Left ventricle myocardium superior (tissue), 1 donor: Measurements from ENCODE around the gene SLC5A10. TPM values are rescaled to one million over a fixed set of nuclear protein-coding genes. Genes with fewer than 3 reads are reported as not detected.
A peak's percentile ranks its signal among the peaks of the same experiment; 100 is the strongest.
"Not testable (repeated sequence)": the region's sequence is repeated elsewhere in the genome, so short reads cannot be mapped to it uniquely, and the experiment has no call there.

Experiments used
- ATAC-seq: fragments of 200-7000 bp; cut with Tn5 transposase; one replicate; pipeline ENCODE4 v1.9.1; 2020; ENCODE audit warnings: mild to moderate bottlenecking, moderate library complexity
- DNase-seq: peaks from one replicate; pipeline ENCODE4 v3.0.0-alpha.2; 2020
- intact Hi-C: fragments of 100-400 bp; cut with micrococcal nuclease; formaldehyde crosslinking; loops from one replicate; pipeline ENCODE4 v1.11.0; 2022
- total RNA-seq: library from RNA; stranded (reverse); fragmentation: NEBNext Ultra II Directional; extraction: Animal tissue kit (Norgen Biotek cat#: 25700); gene quantifications from one replicate; pipeline ENCODE4 v1.2.1, GENCODE V29; 2021
- donor health status: DM: no; HTN: yes; CAD: no; lungs with severe emphysema.

The SLC5A10 gene
- total RNA-seq, 1 donor from 2014 or later: not detected

DNA sequence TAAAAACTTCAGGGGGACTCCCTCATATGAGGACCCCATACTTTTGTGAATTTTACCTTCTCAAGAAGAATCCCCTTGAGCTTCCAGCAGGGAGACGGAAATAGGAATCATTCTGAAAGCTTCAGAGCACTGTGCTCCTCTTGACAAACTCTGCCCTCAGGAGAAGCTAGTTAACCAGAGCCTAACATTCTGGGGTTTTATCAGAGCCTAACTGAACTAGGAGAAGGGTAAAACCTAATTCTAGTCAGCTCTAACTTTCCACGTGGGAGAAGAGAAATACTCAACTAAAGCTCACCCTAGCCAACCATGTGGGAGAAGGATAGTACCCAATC, 13.3 kb upstream of the SLC5A10 start:
- no peak for DNase-seq
- intact Hi-C loops: no loop called here
- ATAC-seq: no peak

DNA sequence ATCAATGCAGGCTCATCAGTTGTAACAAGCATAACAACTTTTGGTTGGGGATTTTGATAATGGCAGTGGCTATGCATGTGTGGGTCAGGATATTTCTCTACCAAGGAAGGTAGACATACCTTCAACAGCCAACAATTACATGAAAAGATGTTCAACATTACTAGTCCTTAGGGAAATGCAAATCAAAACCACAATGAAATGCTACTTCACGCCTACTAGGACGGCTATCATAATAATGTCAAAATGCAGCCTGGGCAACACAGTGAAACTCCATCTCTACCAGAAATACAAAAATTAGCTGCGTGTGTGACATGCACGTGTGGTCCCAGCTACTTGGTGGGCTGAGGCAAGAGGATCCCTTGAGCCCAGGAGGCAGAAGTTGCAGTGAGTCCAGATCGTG, 7.3 kb upstream of the SLC5A10 start:
- intact Hi-C loops: no loop called here

DNA sequence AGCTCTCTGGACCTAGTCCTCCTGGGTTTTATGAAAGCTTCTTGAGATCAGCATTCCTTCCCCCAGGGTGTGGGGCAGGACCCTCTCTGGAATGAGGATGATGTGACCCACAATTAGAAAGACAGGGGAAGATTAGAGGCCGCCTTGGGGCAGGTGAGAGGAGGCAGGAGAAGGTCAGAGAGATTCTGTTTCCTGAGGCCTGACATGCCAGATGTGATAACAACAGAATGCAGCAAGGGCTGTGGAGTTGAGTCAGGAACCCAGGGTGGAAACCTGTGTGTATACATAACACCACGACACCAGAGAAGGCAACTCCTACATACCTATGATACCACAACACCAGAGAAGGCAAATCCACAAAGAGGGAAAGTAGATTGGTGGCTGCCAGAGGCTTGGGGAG, 5.4 kb upstream of the SLC5A10 start:
- intact Hi-C loops: no loop called here
- DNase-seq: no peak
- no peak for ATAC-seq

More for the DNA sequence above, 7.3 kb upstream of the SLC5A10 start:
- DNase-seq (no peak), ATAC-seq (no peak)

DNA sequence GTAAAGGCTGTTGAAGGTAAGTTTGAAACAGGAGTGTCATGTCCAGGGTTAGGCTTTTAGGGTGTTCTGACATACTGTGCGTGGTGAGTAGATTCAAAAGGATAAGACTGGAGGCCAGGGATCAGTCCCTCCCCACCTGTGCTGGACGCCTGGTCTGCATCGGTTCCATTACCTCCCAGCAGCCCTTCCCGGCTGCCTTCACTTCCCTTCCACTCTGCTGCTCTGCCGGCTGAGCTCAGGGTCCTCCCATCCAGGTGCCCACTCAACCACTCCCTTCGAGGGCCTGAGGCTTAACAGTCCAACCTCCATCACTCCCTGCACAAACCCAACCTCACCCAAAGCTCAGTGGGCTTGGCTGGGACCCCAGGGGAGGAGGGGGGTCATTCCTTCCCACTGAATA, 4.1 kb upstream of the SLC5A10 start:
- no peak for ATAC-seq
- DNase-seq: no peak
- intact Hi-C loops: no loop called here

DNA sequence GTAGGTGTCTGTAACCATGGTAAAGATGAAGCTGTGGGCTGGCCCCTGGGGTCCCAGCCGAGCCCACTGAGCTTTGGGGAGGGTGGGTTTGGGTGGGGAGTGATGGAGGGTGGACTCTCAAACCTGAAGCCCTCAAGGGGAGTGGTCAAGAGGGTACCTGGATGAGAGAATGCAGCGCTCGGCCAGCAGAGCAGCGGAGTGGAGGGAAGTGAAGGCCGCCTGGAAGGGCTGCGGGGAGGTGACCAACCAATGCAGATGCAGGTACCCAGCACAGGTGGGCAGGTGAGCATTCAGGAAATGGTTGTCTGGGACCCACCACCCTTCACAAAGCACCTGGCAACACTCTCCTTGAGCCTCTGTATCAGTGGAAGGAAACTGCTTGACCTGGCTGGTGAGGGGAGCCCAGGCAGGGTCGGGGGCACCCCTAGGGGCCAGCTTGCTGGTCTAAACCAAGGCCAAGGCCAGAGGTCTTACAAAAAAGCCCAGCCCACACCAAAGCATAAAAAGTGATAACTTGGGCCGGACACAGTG, 3.4 kb upstream of the SLC5A10 start:
- intact Hi-C loops: no loop called here
- ATAC-seq (no peak), DNase-seq (no peak)

DNA sequence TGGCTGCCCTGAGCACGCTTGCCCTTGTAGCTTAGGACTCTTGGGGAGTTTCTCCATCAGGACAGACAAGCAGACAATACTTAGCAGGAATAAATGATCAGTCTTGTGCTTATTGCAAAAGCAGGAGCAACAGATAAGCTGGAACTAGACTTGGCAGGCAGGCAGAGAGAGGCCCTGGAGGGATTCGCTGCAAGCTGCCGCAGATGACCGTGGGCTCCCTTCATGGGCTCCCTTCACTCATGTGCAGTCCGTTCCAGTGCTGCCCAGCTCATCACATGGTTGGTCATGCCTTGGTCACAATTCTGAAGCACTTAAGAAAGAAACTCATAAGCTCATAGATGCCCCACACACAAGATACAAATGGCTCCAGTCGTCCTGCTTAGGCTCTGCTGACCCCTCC, 2.4 kb upstream of the SLC5A10 start:
- DNase-seq (peak; percentile 38), ATAC-seq (peak; percentile 72)
- intact Hi-C loops: no loop called here

DNA sequence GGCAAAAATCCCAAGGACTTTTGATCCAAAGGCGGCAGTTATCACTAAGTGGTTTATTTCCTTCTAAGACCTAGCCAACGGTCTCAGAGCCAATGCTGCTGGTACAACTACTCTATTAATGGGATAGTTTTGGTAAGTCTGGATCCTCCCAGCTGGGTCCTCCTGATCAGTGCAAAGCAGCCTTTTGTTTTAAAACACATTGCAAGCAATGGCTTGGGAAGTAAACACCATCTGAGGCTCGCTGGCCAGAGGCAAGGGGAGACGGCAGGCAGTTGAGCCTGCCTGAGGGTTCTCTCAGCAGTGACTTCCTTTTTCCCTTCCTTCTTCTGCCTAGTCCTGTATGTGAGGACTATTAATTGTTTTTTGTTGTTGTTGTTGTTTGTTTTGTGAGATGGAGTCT, 1.6 kb upstream of the SLC5A10 start:
- DNase-seq (no peak), ATAC-seq (no peak)
- intact Hi-C loops: no loop called here

DNA sequence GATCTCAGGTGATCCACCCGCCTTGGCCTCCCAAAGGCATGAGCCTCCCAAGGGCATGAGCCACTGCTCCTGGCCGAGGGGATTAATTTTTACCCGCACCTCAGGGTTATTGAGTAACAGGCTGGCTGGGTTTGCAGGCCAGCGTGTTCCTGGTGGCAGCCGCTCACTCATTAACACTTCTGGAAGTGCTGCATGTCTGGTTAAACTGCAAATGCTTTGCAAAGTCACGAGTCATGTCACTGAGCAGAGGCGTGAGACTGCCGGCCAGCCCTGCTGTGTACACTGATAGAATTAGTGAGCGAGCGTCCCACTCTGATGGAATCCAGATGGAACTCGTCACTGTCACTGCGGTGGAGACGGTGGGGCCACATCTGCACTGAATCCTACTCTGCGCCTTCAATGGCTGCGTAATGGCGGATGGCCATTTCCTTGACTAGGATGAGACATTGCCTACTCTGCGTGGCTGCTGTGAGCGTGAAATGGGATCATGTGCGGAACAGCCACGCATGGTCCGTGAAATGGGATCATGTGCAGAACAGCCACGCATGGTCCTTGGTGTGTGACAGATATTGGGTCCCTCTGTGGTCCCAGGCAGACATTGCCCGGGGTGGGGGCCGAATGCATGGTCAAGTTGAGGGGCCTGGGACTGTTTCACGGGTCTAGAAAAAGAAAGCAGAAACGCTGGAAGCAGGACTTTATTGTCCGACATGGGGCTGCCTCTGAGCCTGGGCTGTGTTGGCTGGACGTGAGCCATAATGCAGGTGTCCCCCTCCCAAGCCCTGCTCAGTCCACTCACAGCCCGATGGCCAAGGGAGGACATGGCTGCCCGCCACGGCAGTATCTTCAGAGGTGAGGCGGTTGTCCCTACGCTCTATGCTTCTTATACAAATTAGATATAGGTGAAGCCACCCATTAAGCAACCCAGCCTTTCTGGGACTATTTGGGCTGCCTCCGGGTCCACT, 740 bp upstream of the SLC5A10 start:
- ATAC-seq (peak; percentile 84), DNase-seq (peak; percentile 67)
- intact Hi-C loops: no loop called here

DNA sequence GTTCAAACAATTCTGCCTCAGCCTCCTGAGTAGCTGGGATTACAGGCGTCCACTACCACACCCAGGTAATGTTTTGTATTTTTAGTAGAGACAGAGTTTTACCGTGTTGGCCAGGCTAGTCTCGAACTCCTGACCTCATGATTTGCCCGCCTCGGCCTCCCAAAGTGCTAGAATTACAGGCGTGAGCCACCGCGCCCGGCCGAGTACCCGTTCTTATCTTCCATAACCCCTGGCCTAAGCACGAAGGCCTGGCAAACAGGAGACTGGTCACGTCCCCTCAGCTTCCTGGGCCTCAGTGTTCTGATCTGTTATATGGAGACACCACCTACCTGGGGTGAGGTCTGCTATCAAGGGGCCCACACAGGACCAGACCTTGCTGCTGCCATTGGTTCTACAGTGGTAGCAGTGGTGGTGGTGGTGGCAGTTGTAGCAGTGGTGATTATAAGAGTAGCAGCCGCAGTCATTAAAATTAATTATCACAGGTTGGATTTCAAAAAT, 1.3 kb downstream of the SLC5A10 start:
- ATAC-seq (no peak), DNase-seq (no peak)
- intact Hi-C loops: no loop called here

DNA sequence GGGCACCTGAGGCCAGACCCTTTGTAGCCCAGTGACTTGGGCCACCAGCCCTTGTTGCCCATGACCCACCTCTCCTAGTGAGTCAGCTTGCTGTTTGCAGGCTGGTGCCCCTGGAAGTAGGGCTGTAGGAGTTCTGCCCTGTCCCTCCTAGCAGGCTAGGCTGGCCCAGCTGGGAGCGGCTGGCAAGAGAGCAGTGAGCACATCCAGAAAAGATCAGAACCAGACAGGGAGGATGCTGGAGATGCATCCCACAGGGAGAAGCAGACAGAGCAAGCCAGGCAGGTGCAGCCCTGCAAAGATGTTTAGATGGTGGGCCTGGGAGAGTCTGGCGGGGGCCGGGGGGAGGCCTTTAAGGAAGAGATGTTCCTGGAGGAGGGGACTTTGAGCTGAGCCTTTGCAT, 2.4 kb downstream of the SLC5A10 start:
- ATAC-seq: no peak
- intact Hi-C loops: no loop called here
- no peak for DNase-seq

DNA sequence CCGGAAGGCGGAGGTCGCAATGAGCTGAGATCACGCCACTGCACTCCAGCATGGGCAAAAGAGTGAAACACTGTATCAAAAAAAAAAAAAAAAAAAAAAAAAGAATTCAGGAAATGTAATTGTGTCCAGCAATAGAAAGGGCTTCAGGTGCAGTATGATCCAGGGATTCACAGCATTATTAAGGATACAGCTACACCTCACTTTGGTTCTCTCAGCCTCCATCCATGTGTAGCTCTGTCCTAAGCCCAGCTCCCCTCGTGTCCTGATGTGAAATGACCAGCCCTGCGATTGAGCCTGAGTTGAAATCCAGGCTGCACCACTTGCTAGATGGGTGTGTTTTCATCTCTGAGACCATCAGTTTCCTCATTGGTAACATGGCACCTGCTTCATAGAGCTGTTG, 3.0 kb downstream of the SLC5A10 start:
- intact Hi-C loops: no loop called here
- no peak for DNase-seq

DNA sequence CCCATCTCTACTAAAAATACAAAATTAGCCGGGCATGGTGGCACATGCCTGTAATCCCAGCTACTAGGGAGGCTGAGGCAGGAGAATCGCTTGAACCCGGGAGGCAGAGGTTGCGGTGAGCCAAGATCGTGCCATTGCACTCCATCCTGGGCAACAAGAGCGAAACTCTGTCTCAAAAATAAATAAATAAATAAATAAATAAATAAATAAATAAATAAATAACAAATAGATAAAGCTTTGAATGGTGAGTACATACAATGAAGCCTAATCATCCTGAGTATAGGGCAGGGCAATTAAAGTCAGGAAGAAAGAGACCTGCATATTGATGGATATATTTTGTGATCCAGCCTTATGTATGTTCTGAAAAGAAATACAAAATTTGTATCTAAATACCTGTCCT, 4.1 kb downstream of the SLC5A10 start:
- intact Hi-C loops, ATAC-seq: not testable (repeated sequence)

More for the DNA sequence above, 3.0 kb downstream of the SLC5A10 start:
- no peak for ATAC-seq

DNA sequence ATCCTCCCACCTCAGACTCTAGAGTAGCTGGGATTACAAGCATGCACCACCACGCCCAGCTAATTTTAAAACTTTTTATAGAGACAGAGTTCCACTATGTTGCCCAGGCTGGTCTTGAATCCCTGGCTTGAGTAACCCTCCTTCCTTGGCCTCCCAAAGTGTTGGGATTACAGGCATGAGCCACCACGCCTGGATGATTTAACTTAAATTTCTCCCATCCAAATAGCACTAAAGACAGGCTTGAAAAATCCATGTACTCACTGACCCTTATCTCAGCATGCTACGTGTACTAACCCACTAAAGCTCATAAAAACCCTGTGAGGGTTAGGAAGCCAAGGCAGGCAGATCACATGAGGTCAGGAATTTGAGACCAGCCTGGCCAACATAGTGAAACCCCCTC, 4.6 kb downstream of the SLC5A10 start:
- ATAC-seq: no peak
- intact Hi-C loops: no loop called here
- no peak for DNase-seq

More for the DNA sequence above, 4.1 kb downstream of the SLC5A10 start:
- DNase-seq: not testable (repeated sequence)

DNA sequence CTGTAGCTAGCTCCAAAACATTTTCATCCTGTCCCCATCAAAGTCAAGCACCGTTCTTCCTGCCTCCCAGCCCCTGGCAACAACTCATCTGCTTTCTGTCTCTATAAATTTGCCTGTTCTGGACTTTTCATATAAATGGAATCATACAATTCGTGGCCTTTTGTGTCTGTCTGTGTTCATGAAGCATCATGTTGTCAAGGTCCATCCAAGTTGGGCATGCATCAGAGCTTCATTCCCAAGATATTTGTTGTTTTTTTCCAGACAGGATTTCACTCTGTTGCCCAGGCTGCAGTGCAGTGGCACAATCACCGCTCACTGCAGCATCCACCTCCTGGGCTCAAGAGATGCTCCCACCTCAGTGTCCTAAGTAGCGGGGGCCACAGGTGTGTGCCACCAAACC, 5.9 kb downstream of the SLC5A10 start:
- intact Hi-C loops: no loop called here
- ATAC-seq: no peak

DNA sequence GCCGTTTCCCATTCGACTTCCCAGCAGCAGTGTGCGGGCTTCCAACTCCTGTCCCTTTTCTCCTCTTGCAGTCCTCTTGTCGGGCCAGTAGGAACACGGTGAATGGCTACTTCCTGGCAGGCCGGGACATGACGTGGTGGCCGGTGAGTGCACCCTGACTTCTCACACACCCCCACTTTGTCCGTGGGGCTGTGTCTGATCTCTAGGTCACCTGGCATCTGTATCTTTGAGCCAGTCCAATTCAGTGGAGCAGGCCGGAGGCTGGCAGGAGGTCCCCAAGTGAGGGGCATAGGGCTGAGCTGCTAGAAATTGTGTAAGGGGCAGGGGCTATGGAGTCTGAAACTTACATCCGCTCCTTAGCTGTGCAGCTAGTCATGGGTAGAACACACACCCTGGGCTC, 6.6 kb downstream of the SLC5A10 start:
- no peak for DNase-seq

More for the DNA sequence above, 5.9 kb downstream of the SLC5A10 start:
- DNase-seq: no peak

DNA sequence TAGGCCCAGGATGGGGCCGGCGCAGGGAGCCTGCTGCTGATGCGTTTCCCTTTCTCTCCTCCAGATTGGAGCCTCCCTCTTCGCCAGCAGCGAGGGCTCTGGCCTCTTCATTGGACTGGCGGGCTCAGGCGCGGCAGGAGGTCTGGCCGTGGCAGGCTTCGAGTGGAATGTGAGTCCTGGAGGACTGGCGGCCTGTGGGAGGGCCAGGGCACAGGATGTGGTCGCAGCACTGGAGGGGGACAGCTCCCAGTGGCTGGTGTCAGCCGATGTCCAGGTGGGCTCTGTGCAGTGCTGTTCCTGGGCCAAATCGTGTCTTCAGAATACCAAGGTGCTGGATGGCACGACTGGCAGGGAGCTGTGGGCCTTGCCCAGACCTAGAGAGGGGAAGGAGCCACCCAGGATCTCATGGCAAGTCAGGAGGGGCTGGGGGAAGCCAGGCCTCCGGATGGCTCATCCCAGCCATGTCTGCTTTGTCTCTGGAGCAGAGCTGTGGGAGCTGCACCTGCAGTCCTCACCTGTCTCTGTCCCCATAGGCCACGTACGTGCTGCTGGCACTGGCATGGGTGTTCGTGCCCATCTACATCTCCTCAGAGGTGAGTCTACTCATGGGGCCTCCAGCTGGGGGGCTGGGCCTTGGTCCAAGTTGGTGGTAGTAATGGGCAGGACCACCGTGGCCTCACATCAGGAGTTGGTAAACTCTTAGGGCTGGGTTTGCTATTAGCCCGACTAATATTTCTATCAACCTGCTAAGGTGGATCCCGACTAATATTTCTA, 7.3 kb downstream of the SLC5A10 start:
- DNase-seq (no peak), ATAC-seq (no peak)
- intact Hi-C loops: no loop called here

More for the DNA sequence above, 6.6 kb downstream of the SLC5A10 start:
- intact Hi-C loops: no loop called here
- ATAC-seq: no peak

DNA sequence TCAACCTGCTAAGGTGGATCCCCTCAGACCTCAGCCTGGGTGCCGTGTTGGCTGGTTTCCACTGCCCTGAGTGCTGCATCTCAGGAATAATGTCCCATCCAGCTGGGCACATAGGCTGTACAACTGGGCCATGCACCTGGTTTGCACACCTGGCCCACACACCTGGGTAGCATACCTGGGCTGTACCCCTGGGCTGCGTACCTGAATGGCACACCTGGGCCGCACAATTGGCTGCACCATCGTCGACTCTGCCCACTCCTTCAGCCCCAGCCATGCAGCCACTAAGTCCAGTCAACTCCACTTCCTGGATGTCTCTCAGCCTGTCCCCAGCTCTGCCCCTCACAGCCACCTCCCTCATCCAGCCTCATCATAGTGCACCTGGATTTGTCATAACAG, 7.9 kb downstream of the SLC5A10 start:
- ATAC-seq (no peak), DNase-seq (no peak)
- intact Hi-C loops: no loop called here

DNA sequence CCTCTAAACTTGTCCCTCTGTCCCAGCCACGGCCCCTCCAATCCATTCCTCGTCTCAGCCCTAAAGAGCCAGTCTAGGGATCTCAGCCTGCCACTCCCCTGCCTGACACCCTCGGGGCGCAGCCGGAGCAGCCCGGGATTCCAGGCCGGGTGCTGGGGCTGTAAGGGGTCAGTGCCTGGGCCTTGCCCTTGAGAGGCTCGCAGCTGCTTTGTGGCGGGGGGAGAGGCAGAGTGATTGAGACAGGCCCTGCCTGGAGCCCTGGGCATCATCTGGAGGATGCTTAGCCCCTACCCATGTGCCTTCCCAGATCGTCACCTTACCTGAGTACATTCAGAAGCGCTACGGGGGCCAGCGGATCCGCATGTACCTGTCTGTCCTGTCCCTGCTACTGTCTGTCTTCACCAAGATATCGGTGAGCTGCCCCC, 8.3 kb downstream of the SLC5A10 start:
- ATAC-seq (no peak), DNase-seq (no peak)
- intact Hi-C loops: no loop called here

DNA sequence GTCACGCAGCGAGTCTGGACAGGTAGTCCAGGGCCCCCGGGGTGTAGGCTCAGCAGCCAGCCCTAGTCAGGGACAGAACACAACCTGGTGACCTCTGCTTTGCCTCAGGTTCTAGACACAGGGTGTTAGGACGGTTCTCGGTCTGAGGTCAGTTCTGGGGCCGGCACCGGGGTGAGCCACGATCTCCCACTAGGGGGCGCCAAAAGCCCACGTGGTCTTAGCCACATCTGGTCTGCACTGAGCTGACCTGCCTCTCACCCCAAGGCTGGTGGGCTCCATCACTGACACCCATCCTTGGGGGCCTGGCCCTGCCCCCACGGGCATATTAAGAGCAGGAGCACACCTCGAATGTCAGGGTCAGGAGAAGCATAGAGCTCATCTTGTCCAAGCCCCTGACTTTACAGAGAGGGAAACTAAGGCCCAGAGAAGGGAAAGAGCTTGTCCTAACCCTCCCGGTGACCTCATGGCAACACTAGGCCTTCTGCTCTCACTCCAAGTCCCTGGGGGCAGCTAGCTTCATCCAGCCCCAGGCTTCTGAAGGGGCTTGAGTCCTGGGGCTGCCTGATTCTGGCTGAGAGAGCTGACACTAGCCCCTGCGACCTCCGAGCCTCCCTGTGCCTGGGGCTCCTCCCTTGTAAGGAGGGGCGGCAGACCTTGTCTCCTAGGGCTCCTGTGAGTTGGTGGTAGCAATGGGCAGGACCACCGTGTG, 9.0 kb downstream of the SLC5A10 start:
- ATAC-seq: peak; percentile 89
- peak; percentile 88 for DNase-seq
- intact Hi-C loops: no loop called here
